Activated T-helper 1 cell treated with Interleukin-2 at 50 U/mL for 16 hours (primary cell): Measurements from ENCODE around the gene RNASE1.
"Not testable (repeated sequence)": the region's sequence is repeated elsewhere in the genome, so short reads cannot be mapped to it uniquely, and the experiment has no call there.

Experiments
- DNase-seq: peaks from one replicate; pipeline ENCODE4 v3.0.0-alpha.2; 2020; ENCODE audit warnings: low read depth

Gene RNASE1

DNA sequence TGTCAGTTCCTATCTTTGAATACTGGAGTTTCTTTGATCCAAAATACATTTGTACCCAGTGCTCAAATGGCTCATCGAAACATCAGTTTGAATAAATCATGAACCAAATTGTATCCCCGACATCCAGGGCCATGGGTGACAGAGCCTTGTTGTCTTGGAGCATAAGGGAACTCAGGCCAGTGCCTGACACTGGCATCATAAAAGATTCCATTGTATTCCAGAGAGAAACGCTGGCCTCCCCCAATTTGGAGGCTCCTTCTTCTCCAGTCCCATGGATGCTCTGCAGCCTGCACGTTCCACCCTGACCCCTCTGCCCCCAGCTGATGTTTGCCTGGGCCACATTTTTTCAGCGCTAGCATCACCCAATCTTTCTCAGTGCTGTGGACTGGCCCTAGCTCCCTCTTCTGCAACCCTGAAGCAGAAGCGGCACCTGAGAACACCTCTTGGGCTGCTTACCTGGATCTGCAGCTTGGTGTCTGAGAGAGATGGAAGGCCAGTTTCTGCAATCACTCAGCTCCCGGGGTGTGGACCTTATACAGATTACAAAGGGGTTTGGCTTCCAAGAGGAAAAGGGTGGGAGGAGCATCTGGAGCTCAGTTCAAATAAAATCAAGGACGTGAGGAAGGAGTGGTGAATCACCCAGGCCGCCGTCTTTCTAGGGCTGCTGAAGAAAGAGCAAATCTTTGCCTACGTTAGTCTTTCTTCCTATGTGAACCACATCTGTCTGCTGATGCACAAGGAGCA is at the start of gene RNASE1:
TSS of gene RNASE1 (minus strand) at position 504 of the 744 bp plus-strand sequence. CDS start 776 bp downstream, outside the sequence.
- DNase-seq, result no peak

- no peak for DNase-seq
These were observed 46.4 kb upstream of the RNASE1 start for GRCh38 chr14:20848955-20849570.

GRCh38 chr14:20848316-20848954 is 45.8 kb upstream of the RNASE1 start:
- DNase-seq, result no peak

DNA sequence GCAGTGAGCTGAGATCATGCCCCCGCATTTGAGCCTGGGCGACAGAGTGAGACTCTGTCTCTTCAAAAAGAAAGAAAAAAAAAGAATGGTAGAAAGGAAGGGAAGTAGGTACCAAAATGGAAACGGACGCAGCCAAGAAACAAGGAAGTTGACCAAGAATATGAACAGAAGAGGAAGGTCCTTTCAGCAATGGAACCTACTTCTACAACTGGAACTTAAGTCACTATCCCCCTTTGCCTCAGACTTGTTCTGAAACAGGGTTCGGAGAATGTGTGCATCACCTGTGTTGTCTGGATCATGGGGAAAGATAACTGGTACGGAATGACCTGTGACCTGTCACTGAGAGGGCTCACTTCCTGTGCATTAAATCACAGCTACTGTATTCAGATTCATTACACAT is 43.9 kb upstream of the RNASE1 start:
- no peak for DNase-seq

DNA sequence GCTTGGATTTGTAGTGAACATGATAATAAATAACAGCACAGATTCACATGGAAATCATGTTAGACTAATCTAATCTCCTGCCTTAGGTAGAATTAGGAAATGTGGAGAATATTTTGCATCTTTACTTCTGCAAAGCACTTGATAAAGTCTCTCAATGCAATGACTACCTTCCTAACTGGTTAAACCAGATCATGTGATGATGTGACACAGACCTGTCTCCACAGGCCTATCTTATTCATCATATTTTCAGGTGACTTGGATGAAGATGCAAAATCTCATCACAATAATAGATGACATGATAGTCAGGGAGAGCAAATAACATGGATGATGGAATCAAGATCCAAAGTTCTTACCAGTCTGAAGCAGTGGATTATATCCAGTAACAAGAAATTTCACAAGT is 38.5 kb upstream of the RNASE1 start:
- DNase-seq, result no peak

DNA sequence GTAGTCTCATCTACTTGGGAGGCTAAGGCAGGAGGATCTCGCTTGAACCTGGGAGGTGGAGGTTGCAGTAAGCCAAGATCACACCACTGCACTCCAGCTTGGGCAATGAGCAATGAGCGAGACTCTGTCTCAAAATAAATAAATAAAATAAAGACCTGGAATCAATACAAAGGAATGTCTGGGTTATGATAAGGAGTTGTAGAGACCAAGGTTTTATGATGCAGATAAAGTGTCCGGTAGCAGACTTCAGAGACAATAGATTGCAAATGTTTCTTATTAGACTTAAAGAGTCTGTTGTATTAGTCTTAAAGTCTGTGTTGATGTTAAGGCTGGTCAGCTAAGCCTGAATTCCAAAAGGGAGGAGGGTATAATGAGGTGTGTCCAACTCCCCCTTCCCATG is 35.2 kb upstream of the RNASE1 start:
- no peak for DNase-seq

DNA sequence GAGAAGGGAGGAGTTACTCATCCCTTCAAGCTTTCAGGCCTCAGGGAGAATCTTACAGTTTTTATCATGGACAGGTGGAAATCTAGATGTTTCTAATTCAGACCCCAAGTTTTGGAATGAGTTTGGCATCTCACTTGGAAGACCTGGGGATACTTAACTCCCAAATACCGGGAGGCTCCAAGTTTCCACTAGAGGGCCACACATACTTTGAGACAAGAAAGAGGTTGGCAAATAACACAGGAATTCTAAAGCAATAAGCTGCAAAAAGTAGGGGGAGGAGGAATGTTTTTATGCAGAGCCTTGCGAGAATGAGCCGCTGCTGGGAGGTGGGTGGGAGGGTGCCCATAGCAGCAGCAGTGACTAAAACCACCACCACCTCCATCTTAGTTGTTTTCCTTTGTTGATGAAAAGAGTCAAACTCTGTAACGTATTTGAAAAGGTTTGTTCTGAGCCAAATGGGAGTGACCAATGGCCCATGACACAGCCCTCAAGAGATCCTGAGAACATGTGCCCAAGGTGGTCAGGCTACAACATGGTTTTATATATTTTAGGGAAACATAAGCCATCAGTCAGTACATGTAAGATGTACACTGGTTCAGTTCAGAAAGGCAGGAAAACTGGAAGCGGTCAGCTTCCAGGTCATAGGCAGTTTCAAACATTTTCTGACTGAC is 34.2 kb upstream of the RNASE1 start:
- no peak for DNase-seq

DNA sequence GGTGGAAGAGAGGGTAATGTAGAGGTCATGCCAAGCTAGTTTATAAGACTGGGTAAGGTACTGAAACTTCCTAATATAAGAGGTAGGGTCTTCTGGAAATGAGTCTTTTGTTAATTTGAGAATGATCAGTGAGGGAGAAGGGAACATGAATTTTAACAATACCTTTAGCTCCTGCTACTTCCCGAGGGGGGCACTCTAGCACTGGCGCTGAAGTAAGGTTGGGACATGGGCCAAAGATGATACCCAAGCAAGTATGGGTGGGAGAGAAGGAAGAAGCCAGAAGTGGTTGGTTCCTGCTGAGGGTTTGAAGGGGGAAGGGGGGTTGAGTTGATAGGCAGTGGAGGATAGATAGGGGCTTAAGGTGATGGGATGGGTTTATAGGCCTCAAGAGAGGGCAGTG is 32.3 kb upstream of the RNASE1 start:
- no peak for DNase-seq

DNA sequence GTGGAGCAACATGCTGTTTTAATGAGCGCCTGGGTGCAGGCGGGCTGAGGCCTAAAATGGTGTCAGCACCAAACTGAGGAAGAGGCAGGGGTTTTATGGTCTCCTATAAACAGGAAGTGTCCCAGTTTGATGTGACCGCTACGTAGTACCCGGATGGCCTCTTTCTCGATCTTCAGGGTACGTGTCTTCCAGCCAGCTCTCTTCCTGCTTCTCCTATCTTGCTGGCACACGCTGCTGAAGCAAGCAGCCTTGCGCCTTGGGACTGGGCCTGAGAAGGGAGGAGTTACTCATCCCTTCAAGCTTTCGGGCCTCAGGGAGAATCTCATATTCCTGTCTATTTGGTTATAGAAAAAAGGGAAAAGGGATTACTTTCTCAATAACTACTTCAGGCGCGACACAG is 28.2 kb upstream of the RNASE1 start:
- DNase-seq, result no peak

GRCh38 chr14:20828024-20828694 is 25.5 kb upstream of the RNASE1 start:
- not testable (repeated sequence) for DNase-seq

DNA sequence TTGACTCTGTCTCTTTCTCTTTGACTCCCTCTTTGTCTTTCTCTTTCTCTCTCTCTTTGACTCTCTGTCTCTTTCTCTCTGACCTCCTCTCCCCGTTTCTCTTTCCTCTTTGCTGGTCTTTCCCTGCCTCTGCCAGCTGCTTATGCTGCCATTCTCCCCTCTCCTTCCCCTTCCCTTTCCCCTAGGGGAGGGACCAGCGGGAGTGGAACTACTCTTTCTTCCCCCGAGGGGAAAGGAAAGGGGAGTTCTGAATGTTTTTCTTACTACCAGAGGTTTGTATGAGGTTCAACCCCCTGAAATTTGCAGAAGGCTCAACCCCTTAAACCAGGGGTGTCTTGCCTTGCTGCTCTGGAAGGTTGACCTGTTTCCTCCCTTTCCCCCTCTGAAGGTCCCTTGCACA is 24.7 kb upstream of the RNASE1 start:
- no peak for DNase-seq

DNA sequence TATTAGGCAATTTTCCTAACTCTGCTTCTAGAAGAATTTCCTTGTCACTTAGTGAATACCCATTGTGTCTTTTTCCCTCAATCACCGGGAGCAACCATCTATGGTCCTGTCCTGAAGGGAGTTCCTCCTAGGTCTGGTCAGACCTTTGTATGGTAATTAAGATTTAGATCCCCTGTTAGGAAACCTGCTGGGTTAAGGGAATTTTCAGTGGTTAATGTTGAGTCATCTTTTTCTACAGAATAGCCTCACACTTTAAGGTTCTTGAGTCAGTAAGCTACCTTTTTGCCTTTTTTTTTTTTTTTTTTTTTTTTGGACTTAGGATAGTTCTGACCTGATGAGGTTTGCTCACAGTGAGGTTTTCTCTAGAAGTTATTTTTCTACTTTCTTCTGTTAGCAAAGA is 24.0 kb upstream of the RNASE1 start:
- DNase-seq, result not testable (repeated sequence)

- no peak for DNase-seq
These were observed 21.2 kb upstream of the RNASE1 start for GRCh38 chr14:20823859-20824258.

- DNase-seq, result not testable (repeated sequence)
These were observed 19.0 kb upstream of the RNASE1 start for GRCh38 chr14:20821521-20822108.

- no peak for DNase-seq
These were observed 17.6 kb upstream of the RNASE1 start for GRCh38 chr14:20820063-20820904.

- no peak for DNase-seq
These were observed 16.2 kb upstream of the RNASE1 start for GRCh38 chr14:20818861-20819260.

GRCh38 chr14:20815946-20816345 is 13.3 kb upstream of the RNASE1 start:
- DNase-seq, result not testable (repeated sequence)

- no peak for DNase-seq
These were observed 9.6 kb upstream of the RNASE1 start for GRCh38 chr14:20811986-20812975.

GRCh38 chr14:20809917-20810316 is 7.3 kb upstream of the RNASE1 start:
- no peak for DNase-seq

GRCh38 chr14:20808162-20808483 is 5.5 kb upstream of the RNASE1 start:
- no peak for DNase-seq
